Activated naive CD4-positive, alpha-beta T cell (primary cell): ENCODE results near the gene NEUROD2.
"Not testable (repeated sequence)": the region's sequence is repeated elsewhere in the genome, so short reads cannot be mapped to it uniquely, and the experiment has no call there.

Experiments
- DNase-seq, 4 experiments: peaks; one replicate each; lab custom pipeline; 2025; lab: John Stamatoyannopoulos, UW

Gene NEUROD2

GRCh38 chr17:39602533-39603303 lies 5.0 kb downstream of the NEUROD2 start:
- DNase-seq, result no peak

GRCh38 chr17:39601758-39602532 lies 5.8 kb downstream of the NEUROD2 start:
- DNase-seq, result no peak

GRCh38 chr17:39600997-39601597 lies 6.6 kb downstream of the NEUROD2 start:
- DNase-seq, result no peak

- DNase-seq, result no peak
Observed at GRCh38 chr17:39600288-39600996, 7.3 kb downstream of the NEUROD2 start.

GRCh38 chr17:39599665-39600231 lies 8.0 kb downstream of the NEUROD2 start:
- DNase-seq, result no peak

GRCh38 chr17:39599004-39599664 lies 8.6 kb downstream of the NEUROD2 start:
- no peak for DNase-seq

- no peak for DNase-seq
Observed at GRCh38 chr17:39598630-39599003, 9.1 kb downstream of the NEUROD2 start.

- no peak for DNase-seq
Observed at GRCh38 chr17:39598047-39598481, 9.7 kb downstream of the NEUROD2 start.

GRCh38 chr17:39597372-39598046 lies 10.2 kb downstream of the NEUROD2 start:
- no peak for DNase-seq

GRCh38 chr17:39596543-39597267 lies 11.0 kb downstream of the NEUROD2 start:
- no peak for DNase-seq

GRCh38 chr17:39595928-39596510 lies 11.7 kb downstream of the NEUROD2 start:
- no peak for DNase-seq

- DNase-seq, result no peak
Observed at GRCh38 chr17:39595294-39595693, 12.4 kb downstream of the NEUROD2 start.

GRCh38 chr17:39593371-39593770 lies 14.3 kb downstream of the NEUROD2 start:
- DNase-seq, result no peak

GRCh38 chr17:39591958-39592954 lies 15.5 kb downstream of the NEUROD2 start:
- no peak for DNase-seq

- DNase-seq, result not testable (repeated sequence)
Observed at GRCh38 chr17:39590180-39590579, 17.5 kb downstream of the NEUROD2 start.

GRCh38 chr17:39582658-39583057 lies 25.1 kb downstream of the NEUROD2 start:
- DNase-seq, result no peak

GRCh38 chr17:39581759-39582085 lies 26.0 kb downstream of the NEUROD2 start:
- DNase-seq, result no peak

- DNase-seq, result no peak
Observed at GRCh38 chr17:39581071-39581758, 26.5 kb downstream of the NEUROD2 start.
